HG03175 (cell line): Measurements from ENCODE around the gene PIGR.
"Not testable (repeated sequence)": the region's sequence is repeated elsewhere in the genome, so short reads cannot be mapped to it uniquely, and the experiment has no call there.

Source experiments
- ATAC-seq: cut with Tn5 transposase; IDR thresholded peaks from one replicate; pipeline ENCODE4 v1.9.1; 2021; ENCODE audit warnings: mild to moderate bottlenecking, moderate library complexity; ENCODE audit not compliant: unreplicated experiment

PIGR gene

GRCh38 chr1:206935491-206936067 lies 10.7 kb downstream of the PIGR start:
- no peak for ATAC-seq

GRCh38 chr1:206933333-206933945 lies 12.8 kb downstream of the PIGR start:
- no peak for ATAC-seq

GRCh38 chr1:206932177-206932576 lies 14.1 kb downstream of the PIGR start:
- ATAC-seq, result no peak

GRCh38 chr1:206931709-206932108 lies 14.6 kb downstream of the PIGR start:
- no peak for ATAC-seq

GRCh38 chr1:206930210-206930798 lies 16.0 kb downstream of the PIGR start:
- ATAC-seq, result peak; percentile 80

- no peak for ATAC-seq
Observed at GRCh38 chr1:206929524-206929923, 16.7 kb downstream of the PIGR start.

- ATAC-seq, result no peak
Observed at GRCh38 chr1:206926286-206926685, 20.0 kb downstream of the PIGR start.

- peak; percentile 62 for ATAC-seq
Observed at GRCh38 chr1:206925106-206925736, 21.0 kb downstream of the PIGR start.

GRCh38 chr1:206924592-206925105 lies 21.6 kb downstream of the PIGR start:
- peak; percentile 19 for ATAC-seq

GRCh38 chr1:206923961-206924557 lies 22.2 kb downstream of the PIGR start:
- ATAC-seq, result not testable (repeated sequence)

GRCh38 chr1:206923009-206923960 lies 23.0 kb downstream of the PIGR start:
- peak; percentile 55 for ATAC-seq

GRCh38 chr1:206922524-206922923 lies 23.7 kb downstream of the PIGR start:
- ATAC-seq, result no peak

- no peak for ATAC-seq
Observed at GRCh38 chr1:206921772-206922265, 24.4 kb downstream of the PIGR start, which contains the start of gene FCMR. FCMR (minus strand) TSS chr1:206921941; CDS start chr1:206921854, 87 bp downstream.

- no peak for ATAC-seq
Observed at GRCh38 chr1:206918076-206918475, 28.2 kb downstream of the PIGR start.

GRCh38 chr1:206916000-206916709 lies 30.1 kb downstream of the PIGR start:
- no peak for ATAC-seq

GRCh38 chr1:206915030-206915735 lies 31.1 kb downstream of the PIGR start:
- ATAC-seq, result no peak

- no peak for ATAC-seq
Observed at GRCh38 chr1:206913766-206914537, 32.3 kb downstream of the PIGR start.
